Activated CD4-positive, CD25-positive, alpha-beta regulatory T cell treated with anti-CD3 and anti-CD28 coated beads, Interleukin-2, amount 50 U/mL, for 16 hours (primary cell): Measurements from ENCODE around the gene CRTAP.
"Not testable (repeated sequence)": the region's sequence is repeated elsewhere in the genome, so short reads cannot be mapped to it uniquely, and the experiment has no call there.

ENCODE experiments used
- DNase-seq: peaks from one replicate; pipeline ENCODE4 v3.0.0-alpha.2; 2020; ENCODE audit warnings: low read depth, low spot score

The CRTAP gene

GRCh38 chr3:33139996-33140395, 26.2 kb downstream of the CRTAP start:
- DNase-seq: no peak

- DNase-seq: no peak
Measured at GRCh38 chr3:33141006-33141405, 27.2 kb downstream of the CRTAP start.

GRCh38 chr3:33144433-33144832, 30.6 kb downstream of the CRTAP start:
- no peak for DNase-seq

- DNase-seq: no peak
Measured at GRCh38 chr3:33145221-33145900, 31.5 kb downstream of the CRTAP start.

GRCh38 chr3:33145901-33146580, 32.2 kb downstream of the CRTAP start:
- no peak for DNase-seq

- DNase-seq: no peak
Measured at GRCh38 chr3:33146791-33147445, 33.1 kb downstream of the CRTAP start.

GRCh38 chr3:33149342-33149741, 35.5 kb downstream of the CRTAP start:
- no peak for DNase-seq

- no peak for DNase-seq
Measured at GRCh38 chr3:33152363-33153360, 38.8 kb downstream of the CRTAP start.

- DNase-seq: no peak
Measured at GRCh38 chr3:33153782-33154181, 40.0 kb downstream of the CRTAP start.

GRCh38 chr3:33155301-33155700, 41.5 kb downstream of the CRTAP start:
- DNase-seq: no peak

- no peak for DNase-seq
Measured at GRCh38 chr3:33159234-33159633, 45.4 kb downstream of the CRTAP start.

- no peak for DNase-seq
Measured at GRCh38 chr3:33159981-33160380, 46.2 kb downstream of the CRTAP start.

- not testable (repeated sequence) for DNase-seq
Measured at GRCh38 chr3:33162621-33163020, 48.8 kb downstream of the CRTAP start.

GRCh38 chr3:33165372-33165771, 51.6 kb downstream of the CRTAP start:
- DNase-seq: no peak

GRCh38 chr3:33166095-33166494, 52.3 kb downstream of the CRTAP start:
- DNase-seq: no peak

- DNase-seq: no peak
Measured at GRCh38 chr3:33167284-33167683, 53.5 kb downstream of the CRTAP start.

GRCh38 chr3:33167716-33168336, 54.0 kb downstream of the CRTAP start:
- no peak for DNase-seq

- DNase-seq: no peak
Measured at GRCh38 chr3:33170531-33170930, 56.7 kb downstream of the CRTAP start.

GRCh38 chr3:33171580-33171979, 57.8 kb downstream of the CRTAP start:
- DNase-seq: no peak

- no peak for DNase-seq
Measured at GRCh38 chr3:33173103-33173502, 59.3 kb downstream of the CRTAP start.

GRCh38 chr3:33173672-33174071, 59.9 kb downstream of the CRTAP start:
- no peak for DNase-seq
